NB4 (cell line): ENCODE results near the gene EEF1AKMT2.

Experiments
- DNase-seq: peaks from one replicate; pipeline ENCODE4 v3.0.0; 2010; ENCODE audit warnings: low read depth
- H3K4me3 ChIP-seq: one replicate; pipeline ENCODE4 v1.5.1; 2011; ENCODE audit warnings: mild to moderate bottlenecking, low read depth, low read length, moderate library complexity
- CTCF ChIP-seq: IDR thresholded peaks from one replicate; pipeline ENCODE4 v1.5.1; 2012; ENCODE audit warnings: low read depth, low read length
- MAX ChIP-seq: IDR thresholded peaks from 2 replicates; pipeline ENCODE4 v1.6.1; 2011; ENCODE audit warnings: low read depth, low read length
- MYC ChIP-seq: IDR thresholded peaks from 2 replicates; pipeline ENCODE4 v1.6.1; 2011; ENCODE audit warnings: low read depth, low read length
- POLR2A ChIP-seq: IDR thresholded peaks from 2 replicates; pipeline ENCODE4 v1.6.1; 2011; ENCODE audit warnings: mild to moderate bottlenecking; ENCODE audit not compliant: insufficient read length; ENCODE audit errors: extremely low read depth

Gene EEF1AKMT2

GRCh38 chr10:124722798-124723783 is 68.6 kb downstream of the EEF1AKMT2 start:
- DNase-seq: peak; percentile 66
- no peak overlapping the region for H3K4me3 ChIP-seq

GRCh38 chr10:124721330-124722045 is 70.2 kb downstream of the EEF1AKMT2 start:
- TF ChIP-seq MAX (peak; percentile 100), MYC (peak; percentile 92), POLR2A (no peak)
- peak; percentile 93 for DNase-seq
- no peak overlapping the region for H3K4me3 ChIP-seq

More at GRCh38 chr10:124722798-124723783, 68.6 kb downstream of the EEF1AKMT2 start:
- TF ChIP-seq MAX: peak; percentile 61
- TF ChIP-seq POLR2A: no peak

- TF ChIP-seq MYC: no peak
- peak; percentile 52 for TF ChIP-seq CTCF
- no peak for TF ChIP-seq MAX
- TF ChIP-seq POLR2A: no peak
- H3K4me3 ChIP-seq: no peak overlapping the region
- DNase-seq: peak; percentile 68
Observed at GRCh38 chr10:124719213-124719851, 72.4 kb downstream of the EEF1AKMT2 start.

- TF ChIP-seq POLR2A (no peak), CTCF (no peak), MYC (peak; percentile 87), MAX (peak; percentile 90)
- DNase-seq: peak; percentile 86
- no peak overlapping the region for H3K4me3 ChIP-seq
Observed at GRCh38 chr10:124717911-124718741, 73.6 kb downstream of the EEF1AKMT2 start.

GRCh38 chr10:124717041-124717757 is 74.5 kb downstream of the EEF1AKMT2 start:
- no peak overlapping the region for H3K4me3 ChIP-seq
- TF ChIP-seq POLR2A: no peak
- TF ChIP-seq MAX: no peak
- no peak for TF ChIP-seq CTCF
- TF ChIP-seq MYC: no peak
- DNase-seq: no peak

- no peak for DNase-seq
- TF ChIP-seq CTCF (no peak), MYC (no peak)
Observed at GRCh38 chr10:124716369-124716768, 75.3 kb downstream of the EEF1AKMT2 start.

More at GRCh38 chr10:124716369-124716768, 75.3 kb downstream of the EEF1AKMT2 start:
- H3K4me3 ChIP-seq: no peak overlapping the region
